DOHH2 (cell line): ENCODE measurements around the gene MARCO.
"Not testable (repeated sequence)": the region's sequence is repeated elsewhere in the genome, so short reads cannot be mapped to it uniquely, and the experiment has no call there.

Experiments
- EZH2phosphoT487 ChIP-seq: fragments of 200-600 bp; sonication (generic); IDR thresholded peaks from 2 replicates; pipeline ENCODE4 v1.6.1; 2017; ENCODE audit warnings: borderline replicate concordance, mild to moderate bottlenecking, antibody characterized with exemption, low read length, moderate library complexity, mixed read lengths
- TF ChIP-seq, protein P1 (sequence below): fragments of 200-600 bp; sonication (generic); IDR thresholded peaks from one replicate; pipeline ENCODE4 v1.5.1; 2014; ENCODE audit warnings: antibody characterized with exemption, mild to moderate bottlenecking, low read depth, low read length; ENCODE audit not compliant: poor library complexity, severe bottlenecking

DNA sequence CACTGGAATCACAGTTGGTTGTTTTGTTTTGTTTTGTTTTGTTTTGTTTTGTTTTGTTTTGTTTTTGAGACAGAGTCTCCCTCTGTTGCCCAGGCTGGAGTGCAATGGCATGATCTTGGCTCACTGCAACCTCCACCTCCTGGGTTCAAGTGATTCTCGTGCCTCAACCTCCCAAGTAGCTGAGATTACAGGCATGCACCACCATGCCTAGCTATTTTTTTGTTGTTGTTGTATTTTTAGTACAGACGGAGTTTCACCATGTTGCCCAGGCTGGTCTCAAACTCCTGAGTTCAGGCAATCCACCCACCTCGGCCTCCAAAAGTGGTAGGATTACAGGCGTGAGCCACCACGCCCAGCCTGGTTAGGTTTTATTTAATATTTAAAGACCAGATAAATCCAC, 95.9 kb downstream of the MARCO start:
- TF ChIP-seq, protein P1, sequence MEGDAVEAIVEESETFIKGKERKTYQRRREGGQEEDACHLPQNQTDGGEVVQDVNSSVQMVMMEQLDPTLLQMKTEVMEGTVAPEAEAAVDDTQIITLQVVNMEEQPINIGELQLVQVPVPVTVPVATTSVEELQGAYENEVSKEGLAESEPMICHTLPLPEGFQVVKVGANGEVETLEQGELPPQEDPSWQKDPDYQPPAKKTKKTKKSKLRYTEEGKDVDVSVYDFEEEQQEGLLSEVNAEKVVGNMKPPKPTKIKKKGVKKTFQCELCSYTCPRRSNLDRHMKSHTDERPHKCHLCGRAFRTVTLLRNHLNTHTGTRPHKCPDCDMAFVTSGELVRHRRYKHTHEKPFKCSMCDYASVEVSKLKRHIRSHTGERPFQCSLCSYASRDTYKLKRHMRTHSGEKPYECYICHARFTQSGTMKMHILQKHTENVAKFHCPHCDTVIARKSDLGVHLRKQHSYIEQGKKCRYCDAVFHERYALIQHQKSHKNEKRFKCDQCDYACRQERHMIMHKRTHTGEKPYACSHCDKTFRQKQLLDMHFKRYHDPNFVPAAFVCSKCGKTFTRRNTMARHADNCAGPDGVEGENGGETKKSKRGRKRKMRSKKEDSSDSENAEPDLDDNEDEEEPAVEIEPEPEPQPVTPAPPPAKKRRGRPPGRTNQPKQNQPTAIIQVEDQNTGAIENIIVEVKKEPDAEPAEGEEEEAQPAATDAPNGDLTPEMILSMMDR, result not testable (repeated sequence)
- not testable (repeated sequence) for TF ChIP-seq EZH2phosphoT487
